Liver (tissue), 9 donors: ENCODE data around the gene ST7. TPM values are rescaled to one million over a fixed set of nuclear protein-coding genes. Genes with fewer than 3 reads are reported as not detected.

ENCODE experiments used
- DNase-seq: peaks from one replicate; pipeline ENCODE4 v3.0.0-alpha.2; 2017; ENCODE audit warnings: low spot score
- H3K27ac ChIP-seq, 2 donors: one replicate each; pipeline ENCODE4 v1.7.0; 2013; ENCODE audit warnings: inconsistent platforms in 2 of 2, low read length in 2 of 2, control low read depth in 1 of 2, low read depth in 1 of 2, mild to moderate bottlenecking in 1 of 2
- H3K27me3 ChIP-seq, 4 donors: one replicate each; pipeline versions ENCODE4 v1.6.1 to v1.7.0; 2013; ENCODE audit warnings: low read length in 3 of 4, inconsistent platforms in 1 of 4, mild to moderate bottlenecking in 1 of 4, moderate library complexity in 1 of 4; ENCODE audit not compliant: control insufficient read depth in 4 of 4, insufficient read depth in 4 of 4
- H3K36me3 ChIP-seq, 4 donors: one replicate each; pipeline versions ENCODE4 v1.6.1 to v1.7.0; 2013; ENCODE audit warnings: low read length in 3 of 4, mild to moderate bottlenecking in 3 of 4, low read depth in 1 of 4, moderate library complexity in 1 of 4; ENCODE audit not compliant: control insufficient read depth in 4 of 4, insufficient read depth in 3 of 4
- H3K4me1 ChIP-seq, 4 donors: one replicate each; pipeline versions ENCODE4 v1.6.1 to v1.7.0; 2013; ENCODE audit warnings: low read length in 3 of 4, mild to moderate bottlenecking in 3 of 4, moderate library complexity in 1 of 4; ENCODE audit not compliant: control insufficient read depth in 4 of 4, insufficient read depth in 4 of 4
- H3K4me3 ChIP-seq, 3 donors: one replicate each; pipeline versions ENCODE4 v1.6.1 to v1.7.0; 2013; ENCODE audit warnings: low read length in 3 of 3, control low read depth in 1 of 3, low read depth in 1 of 3, mild to moderate bottlenecking in 1 of 3
- H3K9ac ChIP-seq, 2 donors: one replicate each; pipeline ENCODE4 v1.7.0; 2013; ENCODE audit warnings: low read length in 2 of 2, mild to moderate bottlenecking in 2 of 2, moderate library complexity in 2 of 2, control low read depth in 1 of 2, low read depth in 1 of 2
- H3K9me3 ChIP-seq, 4 donors: one replicate each; pipeline versions ENCODE4 v1.6.1 to v1.7.0; 2013; ENCODE audit warnings: low read length in 3 of 4; ENCODE audit not compliant: control insufficient read depth in 4 of 4
- EGR1 ChIP-seq, 2 donors: IDR thresholded peaks; 2 replicates each; pipeline ENCODE4 v1.6.1; 2016 to 2018; ENCODE audit warnings: antibody characterized with exemption in 2 of 2, low read depth in 2 of 2
- FOXA1 ChIP-seq: IDR thresholded peaks from 2 replicates; pipeline ENCODE4 v1.6.1; 2016; ENCODE audit warnings: antibody characterized with exemption
- GABPA ChIP-seq, 2 donors: IDR thresholded peaks in 1 of 2; conservative IDR thresholded peaks in 1 of 2; 2 replicates each; pipeline ENCODE4 v1.6.1; 2016; ENCODE audit warnings: antibody characterized with exemption in 2 of 2, mild to moderate bottlenecking in 1 of 2, moderate library complexity in 1 of 2
- HNF4A ChIP-seq, 2 donors: conservative IDR thresholded peaks; 2 replicates each; pipeline ENCODE4 v1.6.1; 2016; ENCODE audit warnings: antibody characterized with exemption in 2 of 2, mild to moderate bottlenecking in 2 of 2
- HNF4G ChIP-seq: IDR thresholded peaks from 2 replicates; pipeline ENCODE4 v1.6.1; 2016; ENCODE audit warnings: antibody characterized with exemption
- JUND ChIP-seq, 2 donors: IDR thresholded peaks; 2 replicates each; pipeline ENCODE4 v1.6.1; 2016; ENCODE audit warnings: antibody characterized with exemption in 2 of 2
- MAX ChIP-seq: IDR thresholded peaks from 2 replicates; pipeline ENCODE4 v1.6.1; 2016; ENCODE audit warnings: antibody characterized with exemption
- NR2F2 ChIP-seq: IDR thresholded peaks from 2 replicates; pipeline ENCODE4 v1.6.1; 2016; ENCODE audit warnings: antibody characterized with exemption
- RAD21 ChIP-seq, 2 donors: IDR thresholded peaks; 2 replicates each; pipeline ENCODE4 v1.6.1; 2016; ENCODE audit warnings: antibody characterized with exemption in 2 of 2, mild to moderate bottlenecking in 2 of 2
- REST ChIP-seq: IDR thresholded peaks from 2 replicates; pipeline ENCODE4 v1.6.1; 2016; ENCODE audit warnings: antibody characterized with exemption, mild to moderate bottlenecking
- RXRA ChIP-seq, 2 donors: IDR thresholded peaks; 2 replicates each; pipeline ENCODE4 v1.6.1; 2017 to 2018; ENCODE audit warnings: antibody characterized with exemption in 2 of 2, mild to moderate bottlenecking in 1 of 2
- SP1 ChIP-seq: IDR thresholded peaks from 2 replicates; pipeline ENCODE4 v1.6.1; 2018; ENCODE audit warnings: antibody characterized with exemption, mild to moderate bottlenecking
- YY1 ChIP-seq: IDR thresholded peaks from 2 replicates; pipeline ENCODE4 v1.6.1; 2016; ENCODE audit warnings: antibody characterized with exemption, mild to moderate bottlenecking
- whole genome bisulfite sequencing: extraction: QIAGEN DNeasy Blood & Tissue Kit; methylation state at CpG from one replicate; pipeline ENCODE4 v1.1.7; 2013; 5-methylcytosine and 5-hydroxymethylcytosine counted together
- polyA plus RNA-seq, 2 donors: library from polyadenylated mRNA; stranded (reverse) in 1 of 2; unstranded in 1 of 2; fragments of 200-250 nt in 1 of 2; fragments of >200 nt in 1 of 2; fragmentation: Nextera tagmentation in 1 of 2; extraction: Ambion mirVana in 1 of 2; gene quantifications; one replicate each; pipeline versions ENCODE4 v1.2.1 to v1.2.3, GENCODE V29; 2013 to 2015
- total RNA-seq, 2 donors: library from RNA; depleted of rRNA; stranded (reverse); fragments of >200 nt; gene quantifications; one replicate each; pipeline ENCODE4 v1.2.3, GENCODE V29; 2014
- TF ChIP-seq, protein P1 (sequence below): IDR thresholded peaks from 2 replicates; pipeline ENCODE4 v1.6.1; 2016; ENCODE audit warnings: antibody characterized with exemption
- TF ChIP-seq, protein P2 (sequence below): fragments of 150-350 bp; IDR thresholded peaks from 2 replicates; pipeline ENCODE4 v1.5.1; 2017; ENCODE audit warnings: improper control_type of control experiment, low read depth, low read length; ENCODE audit not compliant: missing input control
- donor health status: healthy.
- donor health status: healthy.
- donor health status: healthy.
- donor health status: healthy.
- donor health status: healthy.

Gene ST7
- total and polyA plus RNA-seq, 4 donors: 13.5 to 30.7 (median 22.6) TPM

- no peaks in the 10 kb centered on the region for H3K4me1 ChIP-seq
- TF ChIP-seq GABPA (IDR thresholded peaks at IDR 0.05 in 1 of 2, conservative IDR thresholded peaks at IDR 0.05 in 1 of 2) (no peak), YY1 (no peak), RAD21 (IDR thresholded peaks at IDR 0.05) (no peak), HNF4G (no peak), MAX (no peak), NR2F2 (no peak), HNF4A (conservative IDR thresholded peaks at IDR 0.05) (no peak), REST (no peak)
- TF ChIP-seq, protein P1, sequence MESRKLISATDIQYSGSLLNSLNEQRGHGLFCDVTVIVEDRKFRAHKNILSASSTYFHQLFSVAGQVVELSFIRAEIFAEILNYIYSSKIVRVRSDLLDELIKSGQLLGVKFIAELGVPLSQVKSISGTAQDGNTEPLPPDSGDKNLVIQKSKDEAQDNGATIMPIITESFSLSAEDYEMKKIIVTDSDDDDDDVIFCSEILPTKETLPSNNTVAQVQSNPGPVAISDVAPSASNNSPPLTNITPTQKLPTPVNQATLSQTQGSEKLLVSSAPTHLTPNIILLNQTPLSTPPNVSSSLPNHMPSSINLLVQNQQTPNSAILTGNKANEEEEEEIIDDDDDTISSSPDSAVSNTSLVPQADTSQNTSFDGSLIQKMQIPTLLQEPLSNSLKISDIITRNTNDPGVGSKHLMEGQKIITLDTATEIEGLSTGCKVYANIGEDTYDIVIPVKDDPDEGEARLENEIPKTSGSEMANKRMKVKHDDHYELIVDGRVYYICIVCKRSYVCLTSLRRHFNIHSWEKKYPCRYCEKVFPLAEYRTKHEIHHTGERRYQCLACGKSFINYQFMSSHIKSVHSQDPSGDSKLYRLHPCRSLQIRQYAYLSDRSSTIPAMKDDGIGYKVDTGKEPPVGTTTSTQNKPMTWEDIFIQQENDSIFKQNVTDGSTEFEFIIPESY: no peak
- TF ChIP-seq, protein P2, sequence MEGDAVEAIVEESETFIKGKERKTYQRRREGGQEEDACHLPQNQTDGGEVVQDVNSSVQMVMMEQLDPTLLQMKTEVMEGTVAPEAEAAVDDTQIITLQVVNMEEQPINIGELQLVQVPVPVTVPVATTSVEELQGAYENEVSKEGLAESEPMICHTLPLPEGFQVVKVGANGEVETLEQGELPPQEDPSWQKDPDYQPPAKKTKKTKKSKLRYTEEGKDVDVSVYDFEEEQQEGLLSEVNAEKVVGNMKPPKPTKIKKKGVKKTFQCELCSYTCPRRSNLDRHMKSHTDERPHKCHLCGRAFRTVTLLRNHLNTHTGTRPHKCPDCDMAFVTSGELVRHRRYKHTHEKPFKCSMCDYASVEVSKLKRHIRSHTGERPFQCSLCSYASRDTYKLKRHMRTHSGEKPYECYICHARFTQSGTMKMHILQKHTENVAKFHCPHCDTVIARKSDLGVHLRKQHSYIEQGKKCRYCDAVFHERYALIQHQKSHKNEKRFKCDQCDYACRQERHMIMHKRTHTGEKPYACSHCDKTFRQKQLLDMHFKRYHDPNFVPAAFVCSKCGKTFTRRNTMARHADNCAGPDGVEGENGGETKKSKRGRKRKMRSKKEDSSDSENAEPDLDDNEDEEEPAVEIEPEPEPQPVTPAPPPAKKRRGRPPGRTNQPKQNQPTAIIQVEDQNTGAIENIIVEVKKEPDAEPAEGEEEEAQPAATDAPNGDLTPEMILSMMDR: no peak
- no peak overlapping the region for H3K9ac ChIP-seq
- H3K36me3 ChIP-seq: no peaks in the 10 kb centered on the region
- no peak overlapping the region for H3K4me3 ChIP-seq
- no peaks in the 10 kb centered on the region for H3K27me3 ChIP-seq
- H3K27ac ChIP-seq: no peak overlapping the region
- 83% methylated on average over 1 of the region's 1 CpG for WGBS
- no peaks in the 10 kb centered on the region for H3K9me3 ChIP-seq
- DNase-seq: no peak
Measured at GRCh38 chr7:116978006-116978405, 24.7 kb downstream of the ST7 start.

DNA sequence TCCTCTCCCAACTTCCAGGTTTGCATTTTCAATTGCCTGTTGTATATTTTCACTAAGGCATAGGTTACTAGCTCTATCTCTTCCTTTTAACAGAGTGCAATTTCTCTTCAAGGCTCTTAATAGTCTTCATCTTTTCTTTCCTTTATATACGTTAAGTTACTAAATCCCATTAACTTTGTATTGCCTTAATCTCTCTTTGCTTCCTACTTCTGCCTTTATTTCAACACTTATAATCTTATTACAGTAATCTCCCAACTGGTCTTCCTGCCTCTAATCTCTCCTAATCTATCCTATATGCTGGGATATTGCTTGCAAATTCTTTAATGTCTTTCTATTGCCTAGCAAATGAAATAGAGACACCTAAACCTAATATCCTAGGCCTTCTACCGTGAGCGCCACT is 26.1 kb downstream of the ST7 start:
- Histone ChIP-seq H3K4me3 (no peak overlapping the region), H3K36me3 (no peaks in the 10 kb centered on the region), H3K4me1 (no peaks in the 10 kb centered on the region), H3K9me3 (no peaks in the 10 kb centered on the region), H3K27ac (no peak overlapping the region), H3K9ac (no peak overlapping the region), H3K27me3 (no peaks in the 10 kb centered on the region)
- TF ChIP-seq HNF4A (conservative IDR thresholded peaks at IDR 0.05): no peak
- no peak for TF ChIP-seq JUND (IDR thresholded peaks at IDR 0.05)
- no peak for TF ChIP-seq RXRA (IDR thresholded peaks at IDR 0.05)
- no peak for TF ChIP-seq MAX
- TF ChIP-seq, protein P1: no peak
- no peak for TF ChIP-seq EGR1 (IDR thresholded peaks at IDR 0.05; ENCODE audit: low read depth in 2 of 2)
- TF ChIP-seq SP1: no peak
- no peak for TF ChIP-seq FOXA1
- WGBS: 94% methylated on average over 3 of the region's 3 CpGs
- DNase-seq: no peak
